Karpas-422 (cell line): Measurements from ENCODE around the gene FREY1. TPM values are rescaled to one million over a fixed set of nuclear protein-coding genes. Genes with fewer than 3 reads are reported as not detected.

Experiments used
- DNase-seq: peaks from one replicate; pipeline ENCODE4 v3.0.0-alpha.2; 2015
- H2AFZ ChIP-seq: fragments of 200-600 bp; sonication (generic); 2 replicates; pipeline ENCODE4 v1.6.1; 2014; ENCODE audit warnings: antibody characterized with exemption, low read length, mixed read lengths
- H3K27ac ChIP-seq: fragments of 200-600 bp; sonication (generic); 2 replicates; pipeline ENCODE4 v1.5.1; 2014; ENCODE audit warnings: mild to moderate bottlenecking, low read length, moderate library complexity
- H3K27me3 ChIP-seq: fragments of 200-600 bp; sonication (generic); 2 replicates; pipeline ENCODE4 v1.6.1; 2014; ENCODE audit warnings: low read length, mixed read lengths
- H3K36me3 ChIP-seq: fragments of 200-600 bp; sonication (generic); 2 replicates; pipeline ENCODE4 v1.6.1; 2014; ENCODE audit warnings: low read length, mixed read lengths; ENCODE audit not compliant: insufficient read depth
- H3K4me1 ChIP-seq: fragments of 200-600 bp; sonication (generic); 2 replicates; pipeline ENCODE4 v1.6.1; 2014; ENCODE audit warnings: mild to moderate bottlenecking, low read length, mixed read lengths
- H3K4me2 ChIP-seq: fragments of 200-600 bp; sonication (generic); 2 replicates; pipeline ENCODE4 v1.6.1; 2014; ENCODE audit warnings: low read length, low read depth, mild to moderate bottlenecking; ENCODE audit not compliant: poor library complexity, severe bottlenecking
- H3K4me3 ChIP-seq: fragments of 200-600 bp; sonication (generic); 2 replicates; pipeline ENCODE4 v1.5.1; 2014; ENCODE audit warnings: mild to moderate bottlenecking, antibody characterized with exemption, low read length, mixed read lengths
- H3K79me2 ChIP-seq: fragments of 200-600 bp; sonication (generic); 2 replicates; pipeline ENCODE4 v1.6.1; 2014; ENCODE audit warnings: mild to moderate bottlenecking, low read length, mixed read lengths
- H3K9ac ChIP-seq: fragments of 200-600 bp; sonication (generic); 2 replicates; pipeline ENCODE4 v1.6.0; 2014; ENCODE audit warnings: low read length
- H3K9me2 ChIP-seq: fragments of 200-600 bp; sonication (generic), shearing (Covaris generic); replicated peaks from 2 replicates; pipeline ENCODE4 v1.6.0; 2014; ENCODE audit warnings: mild to moderate bottlenecking, low read length, moderate library complexity; ENCODE audit not compliant: insufficient read depth
- H3K9me3 ChIP-seq: fragments of 300-700, 200-600 bp; sonication (generic); 2 replicates; pipeline ENCODE4 v1.6.1; 2014; ENCODE audit warnings: low read length, mixed read lengths
- H4K20me1 ChIP-seq: fragments of 200-600 bp; sonication (generic); 2 replicates; pipeline ENCODE4 v1.6.1; 2014; ENCODE audit warnings: mild to moderate bottlenecking, antibody characterized with exemption, low read length, low read depth; ENCODE audit not compliant: insufficient read depth
- total RNA-seq: library from RNA; depleted of rRNA; stranded (reverse); fragments of >200 nt; shearing (Covaris generic); gene quantifications from 2 replicates; pipeline ENCODE4 v1.2.3, GENCODE V29; 2014; ENCODE audit warnings: low replicate concordance; rRNA removed

The FREY1 gene
- total RNA-seq, 1 experiment from 2014 or later = 2.3 TPM

GRCh38 chr11:45864041-45864440 lies 43.0 kb downstream of the FREY1 start:
- Histone ChIP-seq H3K9me2 (no peaks in the 10 kb centered on the region), H3K9ac (no peak overlapping the region), H3K27ac (no peak overlapping the region), H3K4me2 (no peak overlapping the region), H2AFZ (no peak overlapping the region), H3K36me3 (no peaks in the 10 kb centered on the region), H3K27me3 (no peaks in the 10 kb centered on the region), H4K20me1 (no peaks in the 10 kb centered on the region), H3K79me2 (no peaks in the 10 kb centered on the region), H3K4me1 (no peaks in the 10 kb centered on the region), H3K9me3 (no peaks in the 10 kb centered on the region), H3K4me3 (no peak overlapping the region)
- DNase-seq = no peak

GRCh38 chr11:45860764-45861510 lies 46.1 kb downstream of the FREY1 start:
- H3K9me3 ChIP-seq = no peaks in the 10 kb centered on the region
- H3K36me3 ChIP-seq = no peaks in the 10 kb centered on the region

GRCh38 chr11:45860348-45860747 lies 46.7 kb downstream of the FREY1 start:
- Histone ChIP-seq H3K9ac (no peak overlapping the region), H4K20me1 (no peaks in the 10 kb centered on the region), H3K79me2 (no peaks in the 10 kb centered on the region; the same call in 1 of the 2 replicates), H3K27me3 (no peaks in the 10 kb centered on the region), H2AFZ (no peak overlapping the region), H3K36me3 (no peaks in the 10 kb centered on the region), H3K27ac (no peak overlapping the region), H3K9me2 (no peaks in the 10 kb centered on the region), H3K4me3 (no peak overlapping the region), H3K9me3 (no peaks in the 10 kb centered on the region), H3K4me1 (no peaks in the 10 kb centered on the region), H3K4me2 (no peak overlapping the region)
- DNase-seq = no peak

More at GRCh38 chr11:45860764-45861510, 46.1 kb downstream of the FREY1 start:
- Histone ChIP-seq H3K27ac (no peak overlapping the region), H3K79me2 (no peaks in the 10 kb centered on the region), H3K4me1 (no peaks in the 10 kb centered on the region), H3K4me2 (no peak overlapping the region), H3K9me2 (no peaks in the 10 kb centered on the region), H2AFZ (no peak overlapping the region), H3K4me3 (no peak overlapping the region), H3K27me3 (no peaks in the 10 kb centered on the region), H4K20me1 (no peaks in the 10 kb centered on the region), H3K9ac (no peak overlapping the region)
- no peak for DNase-seq

- Histone ChIP-seq H3K36me3 (no peaks in the 10 kb centered on the region), H3K4me1 (no peaks in the 10 kb centered on the region), H2AFZ (no peak overlapping the region), H4K20me1 (no peaks in the 10 kb centered on the region), H3K27ac (no peak overlapping the region), H3K9ac (no peak overlapping the region), H3K27me3 (no peaks in the 10 kb centered on the region), H3K4me2 (no peak overlapping the region), H3K9me3 (no peaks in the 10 kb centered on the region), H3K79me2 (peaks cover 2% of the 10 kb centered on the region; the same call in 1 of the 2 replicates), H3K4me3 (no peak overlapping the region), H3K9me2 (no peaks in the 10 kb centered on the region)
- DNase-seq = no peak
These were observed 47.4 kb downstream of the FREY1 start for GRCh38 chr11:45859661-45860140.

- Histone ChIP-seq H3K4me2 (no peak overlapping the region), H3K9me3 (no peaks in the 10 kb centered on the region), H2AFZ (no peak overlapping the region), H3K4me3 (no peak overlapping the region), H3K9me2 (no peaks in the 10 kb centered on the region), H3K79me2 (peaks cover 9% of the 10 kb centered on the region), H3K27me3 (no peaks in the 10 kb centered on the region), H3K4me1 (peaks cover 2% of the 10 kb centered on the region), H3K9ac (no peak overlapping the region), H4K20me1 (peaks cover 4% of the 10 kb centered on the region), H3K27ac (no peak overlapping the region), H3K36me3 (no peaks in the 10 kb centered on the region)
- DNase-seq = no peak
These were observed 48.2 kb downstream of the FREY1 start for GRCh38 chr11:45858751-45859398.

GRCh38 chr11:45857961-45858474 lies 49.1 kb downstream of the FREY1 start:
- H3K79me2 ChIP-seq = peaks cover 17% of the 10 kb centered on the region
- no peak overlapping the region for H2AFZ ChIP-seq
- no peak overlapping the region for H3K9ac ChIP-seq
- no peaks in the 10 kb centered on the region for H3K27me3 ChIP-seq
- no peak for DNase-seq
- no peaks in the 10 kb centered on the region for H3K9me3 ChIP-seq
- H3K4me1 ChIP-seq = peaks cover 10% of the 10 kb centered on the region
- H3K4me3 ChIP-seq = no peak overlapping the region
- no peak overlapping the region for H3K27ac ChIP-seq
- H3K36me3 ChIP-seq = no peaks in the 10 kb centered on the region
- H3K4me2 ChIP-seq = no peak overlapping the region
- H4K20me1 ChIP-seq = peaks cover 13% of the 10 kb centered on the region
- H3K9me2 ChIP-seq = no peaks in the 10 kb centered on the region

Other genes starting within 250 kb of the FREY1 start
- 0.25 TPM in 1 of 2 replicates, not detected in the other for gene CHST1, start 241.6 kb downstream of the FREY1 start, total RNA-seq
- gene SLC35C1, start 102.1 kb downstream of the FREY1 start, total RNA-seq = 4.5 and 4.8 TPM in 2 replicates
- gene CRY2, start 59.8 kb downstream of the FREY1 start, total RNA-seq = 12.5 and 16.1 TPM in 2 replicates
- 0.83 TPM in 1 of 2 replicates, not detected in the other for gene MAPK8IP1, start 21.6 kb downstream of the FREY1 start, total RNA-seq
- gene PEX16, start 10.6 kb upstream of the FREY1 start, total RNA-seq = 83.3 and 89.3 TPM in 2 replicates
- gene LARGE2, start 15.4 kb upstream of the FREY1 start, total RNA-seq = 9.5 and 10.8 TPM in 2 replicates
- 33.0 and 51.7 TPM in 2 replicates for gene PHF21A, start 214.2 kb upstream of the FREY1 start, total RNA-seq